ENCODE results near the gene IMPDH1. TPM values are rescaled to one million over a fixed set of nuclear protein-coding genes. Genes with fewer than 3 reads are reported as not detected.

IMPDH1 gene
- total RNA-seq, 1 donor from 2014 or later = 53.4 TPM

DNA sequence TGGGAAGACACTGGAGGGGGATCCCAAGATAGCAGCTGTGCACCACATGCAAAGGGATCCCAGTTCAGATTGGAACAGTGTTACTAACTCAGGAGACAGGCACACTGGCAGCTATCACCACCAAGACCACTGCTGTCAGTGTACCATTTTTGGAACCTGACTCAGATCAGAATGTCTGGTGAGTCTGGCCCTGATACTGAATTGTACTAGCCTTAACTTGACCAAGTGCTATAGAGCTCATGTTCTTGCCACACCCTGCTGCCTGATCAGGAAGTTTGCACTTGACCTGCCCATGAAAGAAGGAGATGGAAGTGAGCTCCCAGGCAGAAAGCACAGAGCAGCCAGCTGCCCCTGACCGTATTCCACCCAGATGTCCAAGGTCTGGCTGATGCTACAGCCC is 43.5 kb downstream of the IMPDH1 start:
- H3K36me3 ChIP-seq (ENCODE audit: control insufficient read depth, insufficient read depth, low read length) = no peaks in the 10 kb centered on the region
- H3K4me3 ChIP-seq (ENCODE audit: low read depth, low read length) = no peak overlapping the region
- DNase-seq (ENCODE audit: low read depth) = peak; percentile 95
- H3K27me3 ChIP-seq (ENCODE audit: control insufficient read depth, insufficient read depth, low read length) = no peaks in the 10 kb centered on the region
- FAIRE-seq = no peak
- TF ChIP-seq, protein P1, sequence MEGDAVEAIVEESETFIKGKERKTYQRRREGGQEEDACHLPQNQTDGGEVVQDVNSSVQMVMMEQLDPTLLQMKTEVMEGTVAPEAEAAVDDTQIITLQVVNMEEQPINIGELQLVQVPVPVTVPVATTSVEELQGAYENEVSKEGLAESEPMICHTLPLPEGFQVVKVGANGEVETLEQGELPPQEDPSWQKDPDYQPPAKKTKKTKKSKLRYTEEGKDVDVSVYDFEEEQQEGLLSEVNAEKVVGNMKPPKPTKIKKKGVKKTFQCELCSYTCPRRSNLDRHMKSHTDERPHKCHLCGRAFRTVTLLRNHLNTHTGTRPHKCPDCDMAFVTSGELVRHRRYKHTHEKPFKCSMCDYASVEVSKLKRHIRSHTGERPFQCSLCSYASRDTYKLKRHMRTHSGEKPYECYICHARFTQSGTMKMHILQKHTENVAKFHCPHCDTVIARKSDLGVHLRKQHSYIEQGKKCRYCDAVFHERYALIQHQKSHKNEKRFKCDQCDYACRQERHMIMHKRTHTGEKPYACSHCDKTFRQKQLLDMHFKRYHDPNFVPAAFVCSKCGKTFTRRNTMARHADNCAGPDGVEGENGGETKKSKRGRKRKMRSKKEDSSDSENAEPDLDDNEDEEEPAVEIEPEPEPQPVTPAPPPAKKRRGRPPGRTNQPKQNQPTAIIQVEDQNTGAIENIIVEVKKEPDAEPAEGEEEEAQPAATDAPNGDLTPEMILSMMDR (IDR thresholded peaks at IDR 0.05; ENCODE audit: insufficient read depth, low read length, severe bottlenecking) = no peak

- FAIRE-seq = no peak
- Histone ChIP-seq H3K4me3 (ENCODE audit: low read depth, low read length) (no peak overlapping the region), H3K36me3 (ENCODE audit: control insufficient read depth, insufficient read depth, low read length) (no peaks in the 10 kb centered on the region), H3K27me3 (ENCODE audit: control insufficient read depth, insufficient read depth, low read length) (no peaks in the 10 kb centered on the region)
- DNase-seq (ENCODE audit: low read depth) = no peak
- TF ChIP-seq, protein P1 (IDR thresholded peaks at IDR 0.05; ENCODE audit: insufficient read depth, low read length, severe bottlenecking) = no peak
Measured at GRCh38 chr7:128365432-128365831, 44.4 kb downstream of the IMPDH1 start.

GRCh38 chr7:128364166-128364870 is 45.5 kb downstream of the IMPDH1 start:
- no peak overlapping the region for H3K4me3 ChIP-seq (ENCODE audit: low read depth, low read length)
- FAIRE-seq (no peak), DNase-seq (ENCODE audit: low read depth) (no peak)
- H3K27me3 ChIP-seq (ENCODE audit: control insufficient read depth, insufficient read depth, low read length) = peaks cover 2% of the 10 kb centered on the region
- TF ChIP-seq, protein P1 (IDR thresholded peaks at IDR 0.05; ENCODE audit: insufficient read depth, low read length, severe bottlenecking) = no peak
- no peaks in the 10 kb centered on the region for H3K36me3 ChIP-seq (ENCODE audit: control insufficient read depth, insufficient read depth, low read length)

GRCh38 chr7:128363261-128363721 is 46.5 kb downstream of the IMPDH1 start:
- TF ChIP-seq, protein P1 (IDR thresholded peaks at IDR 0.05; ENCODE audit: insufficient read depth, low read length, severe bottlenecking) = no peak
- Histone ChIP-seq H3K4me3 (ENCODE audit: low read depth, low read length) (no peak overlapping the region), H3K27me3 (ENCODE audit: control insufficient read depth, insufficient read depth, low read length) (peaks cover 2% of the 10 kb centered on the region), H3K36me3 (ENCODE audit: control insufficient read depth, insufficient read depth, low read length) (no peaks in the 10 kb centered on the region)
- DNase-seq (ENCODE audit: low read depth) (no peak), FAIRE-seq (no peak)

DNA sequence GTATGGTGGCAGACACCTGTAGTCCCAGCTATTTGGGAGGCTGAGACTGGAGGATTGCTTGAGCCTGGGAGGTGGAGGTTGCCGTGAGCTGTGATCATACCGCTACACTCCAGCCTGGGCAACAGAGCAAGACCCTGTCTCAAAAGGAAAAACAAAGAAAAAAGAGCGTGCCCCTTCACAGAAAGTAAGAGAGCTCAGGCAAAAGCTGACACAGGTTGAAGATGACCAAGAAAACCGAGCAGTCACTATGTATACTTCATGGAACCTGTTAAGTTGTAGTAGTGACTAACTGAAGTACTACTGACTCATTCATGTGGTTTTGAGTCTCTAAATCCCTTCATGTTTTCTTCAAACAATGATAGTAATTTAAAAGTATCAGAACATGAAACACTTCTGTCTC is 47.1 kb downstream of the IMPDH1 start:
- no peak overlapping the region for H3K4me3 ChIP-seq (ENCODE audit: low read depth, low read length)
- no peaks in the 10 kb centered on the region for H3K36me3 ChIP-seq (ENCODE audit: control insufficient read depth, insufficient read depth, low read length)
- TF ChIP-seq, protein P1 (IDR thresholded peaks at IDR 0.05; ENCODE audit: insufficient read depth, low read length, severe bottlenecking) = no peak
- peaks cover 2% of the 10 kb centered on the region for H3K27me3 ChIP-seq (ENCODE audit: control insufficient read depth, insufficient read depth, low read length)
- DNase-seq (ENCODE audit: low read depth) (peak; percentile 90), FAIRE-seq (no peak)
